H9 (cell line): ENCODE results near the gene ANKRD36. TPM values are rescaled to one million over a fixed set of nuclear protein-coding genes. Genes with fewer than 3 reads are reported as not detected.

Source experiments
- DNase-seq: peaks from one replicate; pipeline ENCODE4 v3.0.0-alpha.2; 2017
- H2AFZ ChIP-seq: one replicate; pipeline ENCODE4 v1.6.1; 2013; ENCODE audit warnings: mild to moderate bottlenecking, low read length, control low read depth, moderate library complexity
- H2AK5ac ChIP-seq: 2 replicates; pipeline ENCODE4 v1.6.1; 2013; ENCODE audit warnings: low read length, control low read depth, mixed read lengths; ENCODE audit not compliant: insufficient read length
- H2BK120ac ChIP-seq: one replicate; pipeline ENCODE4 v1.6.1; 2013; ENCODE audit warnings: low read depth, mild to moderate bottlenecking, low read length, control low read depth, inconsistent platforms; ENCODE audit not compliant: poor library complexity, severe bottlenecking
- H2BK12ac ChIP-seq: 2 replicates; pipeline ENCODE4 v1.6.1; 2013; ENCODE audit warnings: low read length, control low read depth, mixed read lengths, low read depth; ENCODE audit not compliant: insufficient read length
- H2BK15ac ChIP-seq: 2 replicates; pipeline ENCODE4 v1.6.1; 2013; ENCODE audit warnings: low read depth, low read length, control low read depth
- H2BK20ac ChIP-seq: one replicate; pipeline ENCODE4 v1.6.1; 2013; ENCODE audit warnings: low read depth, mild to moderate bottlenecking, low read length, control low read depth, inconsistent platforms; ENCODE audit not compliant: poor library complexity, severe bottlenecking
- H2BK5ac ChIP-seq: 2 replicates; pipeline ENCODE4 v1.6.1; 2013; ENCODE audit warnings: low read length, control low read depth, mixed read lengths; ENCODE audit not compliant: insufficient read length
- H3K14ac ChIP-seq: 2 replicates; pipeline ENCODE4 v1.6.1; 2013; ENCODE audit warnings: low read length, control low read depth; ENCODE audit not compliant: insufficient read depth
- H3K18ac ChIP-seq: 2 replicates; pipeline ENCODE4 v1.6.1; 2013; ENCODE audit warnings: low read depth, mild to moderate bottlenecking, mixed read lengths, low read length, control low read depth; ENCODE audit not compliant: insufficient read length
- H3K23ac ChIP-seq: 2 replicates; pipeline ENCODE4 v1.6.1; 2013; ENCODE audit warnings: low read length, control low read depth, mixed read lengths, low read depth; ENCODE audit not compliant: insufficient read length
- H3K23me2 ChIP-seq: 2 replicates; pipeline ENCODE4 v1.6.1; 2013; ENCODE audit warnings: low read depth, mild to moderate bottlenecking, mixed read lengths, low read length, control low read depth; ENCODE audit not compliant: insufficient read length, poor library complexity, severe bottlenecking
- H3K27ac ChIP-seq: 2 replicates; pipeline ENCODE4 v1.5.1; 2013; ENCODE audit warnings: low read length, control low read depth, mixed read lengths, low read depth; ENCODE audit not compliant: insufficient read length
- H3K27me3 ChIP-seq: 2 replicates; pipeline ENCODE4 v1.6.1; 2013; ENCODE audit warnings: low read length, control low read depth, inconsistent platforms; ENCODE audit not compliant: insufficient read depth
- H3K4ac ChIP-seq: 2 replicates; pipeline ENCODE4 v1.6.1; 2013; ENCODE audit warnings: low read depth, mild to moderate bottlenecking, control low read depth, inconsistent platforms, low read length, moderate library complexity
- H3K4me1 ChIP-seq: 2 replicates; pipeline ENCODE4 v1.6.1; 2013; ENCODE audit warnings: low read length, control low read depth, inconsistent platforms; ENCODE audit not compliant: insufficient read depth
- H3K4me2 ChIP-seq: 2 replicates; pipeline ENCODE4 v1.6.1; 2013; ENCODE audit warnings: low read length, control low read depth, mixed read lengths; ENCODE audit not compliant: insufficient read length, insufficient read depth
- H3K56ac ChIP-seq: 2 replicates; pipeline ENCODE4 v1.6.1; 2013; ENCODE audit warnings: low read depth, mild to moderate bottlenecking, mixed read lengths, low read length, control low read depth; ENCODE audit not compliant: insufficient read length
- H3K79me1 ChIP-seq: 2 replicates; pipeline ENCODE4 v1.6.1; 2013; ENCODE audit warnings: low read depth, mild to moderate bottlenecking, moderate library complexity, low read length, control low read depth, inconsistent platforms; ENCODE audit not compliant: insufficient read depth, poor library complexity, severe bottlenecking
- H3K79me2 ChIP-seq: 2 replicates; pipeline ENCODE4 v1.6.1; 2013; ENCODE audit warnings: low read length, control low read depth, inconsistent platforms; ENCODE audit not compliant: insufficient read depth
- H3K9ac ChIP-seq: 2 replicates; pipeline ENCODE4 v1.6.1; 2013; ENCODE audit warnings: low read length, control low read depth, mixed read lengths; ENCODE audit not compliant: insufficient read length; ENCODE audit errors: extremely low read depth
- H3K9me3 ChIP-seq: one replicate; pipeline ENCODE4 v1.6.1; 2013; ENCODE audit warnings: low read depth, low read length, inconsistent platforms; ENCODE audit not compliant: control insufficient read depth
- H3T11ph ChIP-seq: one replicate; pipeline ENCODE4 v1.6.1; 2013; ENCODE audit warnings: mild to moderate bottlenecking, low read length, control low read depth, inconsistent platforms
- H4K20me1 ChIP-seq: one replicate; pipeline ENCODE4 v1.6.1; 2013; ENCODE audit not compliant: control insufficient read depth, insufficient read length, insufficient read depth
- H4K5ac ChIP-seq: 2 replicates; pipeline ENCODE4 v1.6.1; 2013; ENCODE audit warnings: low read depth, mild to moderate bottlenecking, mixed read lengths, low read length, control low read depth; ENCODE audit not compliant: insufficient read length
- H4K8ac ChIP-seq: replicated peaks from 2 replicates; pipeline ENCODE4 v1.6.1; 2013; ENCODE audit warnings: low read length, control low read depth, mixed read lengths, low read depth; ENCODE audit not compliant: insufficient read length
- H4K91ac ChIP-seq: 2 replicates; pipeline ENCODE4 v1.6.1; 2013; ENCODE audit warnings: low read depth, mild to moderate bottlenecking, moderate library complexity, mixed read lengths, low read length, control low read depth; ENCODE audit not compliant: insufficient read length
- H3K27ac Mint-ChIP-seq, 3 experiments: 2 replicates in 2 of 3; 3 replicates in 1 of 3; pipeline ENCODE4 v1.8.0; 2020 to 2021; ENCODE audit warnings: mixed read lengths in 3 of 3, mild to moderate bottlenecking in 1 of 3, moderate library complexity in 1 of 3
- H3K27me3 Mint-ChIP-seq: 2 replicates; pipeline ENCODE4 v1.8.0; 2021; ENCODE audit warnings: low read depth, mild to moderate bottlenecking, moderate library complexity, mixed read lengths
- H3K36me3 Mint-ChIP-seq, 3 experiments: 2 replicates in 2 of 3; 3 replicates in 1 of 3; pipeline ENCODE4 v1.8.0; 2020 to 2021; ENCODE audit warnings: low read depth in 3 of 3, mixed read lengths in 3 of 3; ENCODE audit not compliant: insufficient read depth in 1 of 3
- H3K4me1 Mint-ChIP-seq, 2 experiments: 2 replicates each; pipeline ENCODE4 v1.8.0; 2020; ENCODE audit warnings: mixed read lengths in 2 of 2
- H3K4me3 Mint-ChIP-seq, 2 experiments: 2 replicates in 1 of 2; 3 replicates in 1 of 2; pipeline ENCODE4 v1.8.0; 2020 to 2021; ENCODE audit warnings: mild to moderate bottlenecking in 2 of 2, mixed read lengths in 2 of 2, moderate library complexity in 1 of 2
- H3K9me3 Mint-ChIP-seq, 2 experiments: 2 replicates in 1 of 2; 3 replicates in 1 of 2; pipeline ENCODE4 v1.8.0; 2020; ENCODE audit warnings: mild to moderate bottlenecking in 2 of 2, mixed read lengths in 2 of 2, moderate library complexity in 1 of 2
- CTCF ChIP-seq: fragments of 200-600 bp; sonication (generic); conservative IDR thresholded peaks from 3 replicates; pipeline ENCODE4 v1.8.0; 2021; ENCODE audit warnings: antibody characterized with exemption, mild to moderate bottlenecking
- WGBS: extraction: QIAGEN DNeasy Blood & Tissue Kit; methylation state at CpG from one replicate; pipeline ENCODE4 v1.1.7; 2013; ENCODE audit warnings: missing lambda C conversion rate, low lambda C conversion rate, mixed read lengths; ENCODE audit not compliant: insufficient read length; ENCODE audit errors: extremely low coverage; 5-methylcytosine and 5-hydroxymethylcytosine counted together
- total RNA-seq: library from RNA; stranded (reverse); gene quantifications from 2 replicates; pipeline ENCODE4 v1.2.1, GENCODE V29; 2021

ANKRD36 gene
- total RNA-seq, 1 experiment from 2014 or later: 9.8 TPM

- no peak overlapping the region for H3K9ac ChIP-seq
- peaks cover 0 to 5% of the 10 kb centered on the region in 2 experiments; a peak in 2 of 4 replicates for H3K4me1 Mint-ChIP-seq
- no peak overlapping the region for H3K23ac ChIP-seq
- H4K5ac ChIP-seq: no peak overlapping the region
- no peak overlapping the region; a peak in 1 of 7 replicates for H3K27ac Mint-ChIP-seq
- H2BK120ac ChIP-seq: no peak overlapping the region
- H2AK5ac ChIP-seq: no peak overlapping the region
- no peak overlapping the region for H3K27ac ChIP-seq
- no peak overlapping the region for H2BK20ac ChIP-seq
- no peak overlapping the region for H2AFZ ChIP-seq
- no peak overlapping the region for H3K4me2 ChIP-seq
- no peak overlapping the region for H4K91ac ChIP-seq
- H3K4ac ChIP-seq: no peak overlapping the region
- no peaks in the 10 kb centered on the region for H3K23me2 ChIP-seq
- H3T11ph ChIP-seq: no peak overlapping the region
- H3K4me1 ChIP-seq: no peaks in the 10 kb centered on the region
- peaks cover 6% of the 10 kb centered on the region for H3K9me3 ChIP-seq
- WGBS: no CpG with 5 or more reads among the region's 5 CpGs
- H3K4me3 Mint-ChIP-seq: no peak overlapping the region
- H3K79me2 ChIP-seq: no peaks in the 10 kb centered on the region
- H3K27me3 Mint-ChIP-seq: peaks cover 2% of the 10 kb centered on the region; the same call in 1 of the 2 replicates
- H4K20me1 ChIP-seq: no peaks in the 10 kb centered on the region
- H3K14ac ChIP-seq: no peak overlapping the region
- H3K56ac ChIP-seq: no peak overlapping the region
- H3K36me3 Mint-ChIP-seq: peaks cover 0 to 7% (median 3%) of the 10 kb centered on the region in 3 experiments; a peak in 2 of 7 replicates
- no peak overlapping the region for H2BK15ac ChIP-seq
- H3K9me3 Mint-ChIP-seq: peaks cover 10 to 16% of the 10 kb centered on the region in 2 experiments; a peak in 4 of 5 replicates
- no peak overlapping the region for H4K8ac ChIP-seq
- H3K18ac ChIP-seq: no peak overlapping the region
- no peak overlapping the region for H2BK12ac ChIP-seq
- DNase-seq: no peak
- TF ChIP-seq CTCF: no peak
- H2BK5ac ChIP-seq: no peak overlapping the region
- no peaks in the 10 kb centered on the region for H3K79me1 ChIP-seq
- H3K27me3 ChIP-seq: no peaks in the 10 kb centered on the region
Observed at GRCh38 chr2:97067279-97068004, 45.5 kb upstream of the ANKRD36 start.
